ENCODE results near the gene LMO4.

Gene LMO4

GRCh38 chr1:87328272-87329050, at the start of gene LMO4:
TSS of gene LMO4 (plus strand) at chr1:87328880. CDS start at chr1:87332016, 3,136 bp downstream.
- DNase-seq, result peak; percentile 95 to 96

GRCh38 chr1:87279536-87279875, 49.2 kb upstream of the LMO4 start:
- DNase-seq, result no peak

GRCh38 chr1:87279966-87280535, 48.6 kb upstream of the LMO4 start:
- peak in 1 of 2 donors; percentile 30 for DNase-seq

- DNase-seq, result no peak
Observed at GRCh38 chr1:87284456-87285240, 44.0 kb upstream of the LMO4 start.

GRCh38 chr1:87291107-87291506, 37.6 kb upstream of the LMO4 start:
- no peak for DNase-seq

- DNase-seq, result peak; percentile 38 to 92
Observed at GRCh38 chr1:87292684-87293493, 35.8 kb upstream of the LMO4 start.

GRCh38 chr1:87294633-87295032, 34.0 kb upstream of the LMO4 start:
- no peak for DNase-seq

- no peak for DNase-seq
Observed at GRCh38 chr1:87295445-87296110, 33.1 kb upstream of the LMO4 start.

GRCh38 chr1:87296206-87296605, 32.5 kb upstream of the LMO4 start:
- peak; percentile 72 to 77 for DNase-seq

- DNase-seq, result peak in 1 of 2 donors; percentile 33
Observed at GRCh38 chr1:87299661-87300060, 29.0 kb upstream of the LMO4 start.

- no peak for DNase-seq
Observed at GRCh38 chr1:87300628-87301027, 28.1 kb upstream of the LMO4 start.

- DNase-seq, result peak; percentile 44 to 60
Observed at GRCh38 chr1:87305151-87305550, 23.5 kb upstream of the LMO4 start.

- no peak for DNase-seq
Observed at GRCh38 chr1:87305762-87306161, 22.9 kb upstream of the LMO4 start.

GRCh38 chr1:87307306-87307705, 21.4 kb upstream of the LMO4 start:
- no peak for DNase-seq

GRCh38 chr1:87307931-87308330, 20.7 kb upstream of the LMO4 start:
- DNase-seq, result no peak

GRCh38 chr1:87314091-87314490, 14.6 kb upstream of the LMO4 start:
- peak; percentile 51 to 62 for DNase-seq

GRCh38 chr1:87318056-87318650, 10.5 kb upstream of the LMO4 start:
- DNase-seq, result no peak

GRCh38 chr1:87318806-87319205, 9.9 kb upstream of the LMO4 start:
- no peak for DNase-seq

- DNase-seq, result peak in 1 of 2 donors; percentile 70
Observed at GRCh38 chr1:87325982-87326738, 2.5 kb upstream of the LMO4 start.

- DNase-seq, result no peak
Observed at GRCh38 chr1:87327376-87328271, 1.1 kb upstream of the LMO4 start.
